Measurements from ENCODE around the gene CYP4V2. TPM values are rescaled to one million over a fixed set of nuclear protein-coding genes. Genes with fewer than 3 reads are reported as not detected.
"Not testable (repeated sequence)": the region's sequence is repeated elsewhere in the genome, so short reads cannot be mapped to it uniquely, and the experiment has no call there.

CYP4V2 gene
- total and polyA plus RNA-seq, 2 experiments from 2014 or later, result 1.5 to 3.1 TPM

GRCh38 chr4:186247062-186247752, 55.8 kb downstream of the CYP4V2 start:
- H3K4me3 ChIP-seq, result peak overlapping the region; percentile 57
- not testable (repeated sequence) for H3K27me3 ChIP-seq (ENCODE audit: insufficient read depth); H2AFZ ChIP-seq; H4K20me1 ChIP-seq (replicated peaks; ENCODE audit: insufficient read depth); H3K4me3 Mint-ChIP-seq; H3K36me3 ChIP-seq (ENCODE audit: insufficient read depth); H3K9me3 Mint-ChIP-seq; H3K9me2 ChIP-seq (ENCODE audit: insufficient read depth); DNase-seq (ENCODE audit: low spot score)
- peak overlapping the region; percentile 98 for H3K27ac ChIP-seq (ENCODE audit: low read depth)
- peaks cover 56% of the 10 kb centered on the region for H3K4me1 Mint-ChIP-seq
- peak; percentile 76 for TF ChIP-seq POLR2AphosphoS5 (IDR thresholded peaks at IDR 0.05; ENCODE audit: low read depth)
- H3K4me1 ChIP-seq (ENCODE audit: insufficient read depth), result peaks cover 31% of the 10 kb centered on the region
- H3K79me2 ChIP-seq (replicated peaks; ENCODE audit: insufficient read depth), result peaks cover 37% of the 10 kb centered on the region
- peaks cover 13% of the 10 kb centered on the region for H3K36me3 Mint-ChIP-seq (ENCODE audit: low read depth)
- peak; percentile 19 for ATAC-seq
- H3F3A ChIP-seq (replicated peaks; ENCODE audit: low read depth), result peaks cover 11% of the 10 kb centered on the region
- peak overlapping the region; percentile 66 for H3K4me2 ChIP-seq
- H3K27ac Mint-ChIP-seq, result peak overlapping the region; percentile 97
- peaks cover 13% of the 10 kb centered on the region for H3K27me3 Mint-ChIP-seq (ENCODE audit: insufficient read depth, low read depth, poor library complexity)

DNA sequence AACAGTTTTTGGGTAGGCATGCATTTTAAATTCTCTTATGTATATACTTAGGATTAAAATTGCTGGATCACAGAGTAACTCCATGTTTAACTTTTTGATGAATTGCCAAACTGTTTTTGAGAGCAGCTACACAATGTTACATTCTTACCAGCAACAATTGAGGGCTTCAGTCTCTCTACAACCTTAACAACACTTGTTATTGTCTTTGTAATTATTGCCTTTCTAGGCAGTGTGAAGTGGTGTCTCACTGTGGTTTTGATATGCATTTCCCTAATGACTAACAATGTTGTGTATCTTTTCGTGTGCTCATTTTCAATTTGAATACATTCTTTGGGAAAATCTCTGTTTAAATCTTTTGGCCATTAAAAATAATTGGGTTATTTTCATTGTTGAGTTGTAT, 57.3 kb downstream of the CYP4V2 start:
- peak overlapping the region; percentile 89 for H3K27ac Mint-ChIP-seq
- H3K4me3 ChIP-seq, result peak overlapping the region; percentile 5; the same call in 1 of the 2 replicates
- H3K4me1 Mint-ChIP-seq, result peaks cover 56% of the 10 kb centered on the region
- DNase-seq (ENCODE audit: low spot score) (peak; percentile 76), ATAC-seq (peak; percentile 68)
- H3K9me3 Mint-ChIP-seq, result peaks cover 2% of the 10 kb centered on the region
- H3K4me1 ChIP-seq (ENCODE audit: insufficient read depth), result peaks cover 24% of the 10 kb centered on the region
- peak overlapping the region; percentile 98 for H3K27ac ChIP-seq (ENCODE audit: low read depth)
- no peaks in the 10 kb centered on the region; the same call in 1 of the 2 replicates for H3K36me3 ChIP-seq (ENCODE audit: insufficient read depth)
- no peaks in the 10 kb centered on the region for H4K20me1 ChIP-seq (replicated peaks; ENCODE audit: insufficient read depth)
- H3K36me3 Mint-ChIP-seq (ENCODE audit: low read depth), result peaks cover 20% of the 10 kb centered on the region
- H3K27me3 Mint-ChIP-seq (ENCODE audit: insufficient read depth, low read depth, poor library complexity), result peaks cover 13% of the 10 kb centered on the region
- TF ChIP-seq CREB1 (CRISPR knock-in tag; IDR thresholded peaks at IDR 0.05; ENCODE audit: low read depth) (peak; percentile 23; the same call in 1 of the 2 replicates), ZNF114 (CRISPR knock-in tag; IDR thresholded peaks at IDR 0.05) (no peak), NANOG (IDR thresholded peaks at IDR 0.05; ENCODE audit: borderline replicate concordance) (peak; percentile 97), EZH2 (IDR thresholded peaks at IDR 0.05; ENCODE audit: low read depth, unreplicated experiment) (no peak), POLR2AphosphoS5 (IDR thresholded peaks at IDR 0.05; ENCODE audit: low read depth) (no peak), JUNB (IDR thresholded peaks at IDR 0.05; ENCODE audit: unreplicated experiment) (no peak), CTCF (conservative IDR thresholded peaks at IDR 0.05; ENCODE audit: low read depth in 2 of 2) (no peak)
- TF ChIP-seq, protein P1, sequence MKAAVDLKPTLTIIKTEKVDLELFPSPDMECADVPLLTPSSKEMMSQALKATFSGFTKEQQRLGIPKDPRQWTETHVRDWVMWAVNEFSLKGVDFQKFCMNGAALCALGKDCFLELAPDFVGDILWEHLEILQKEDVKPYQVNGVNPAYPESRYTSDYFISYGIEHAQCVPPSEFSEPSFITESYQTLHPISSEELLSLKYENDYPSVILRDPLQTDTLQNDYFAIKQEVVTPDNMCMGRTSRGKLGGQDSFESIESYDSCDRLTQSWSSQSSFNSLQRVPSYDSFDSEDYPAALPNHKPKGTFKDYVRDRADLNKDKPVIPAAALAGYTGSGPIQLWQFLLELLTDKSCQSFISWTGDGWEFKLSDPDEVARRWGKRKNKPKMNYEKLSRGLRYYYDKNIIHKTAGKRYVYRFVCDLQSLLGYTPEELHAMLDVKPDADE (IDR thresholded peaks at IDR 0.05), result no peak
- TF ChIP-seq, protein P2, sequence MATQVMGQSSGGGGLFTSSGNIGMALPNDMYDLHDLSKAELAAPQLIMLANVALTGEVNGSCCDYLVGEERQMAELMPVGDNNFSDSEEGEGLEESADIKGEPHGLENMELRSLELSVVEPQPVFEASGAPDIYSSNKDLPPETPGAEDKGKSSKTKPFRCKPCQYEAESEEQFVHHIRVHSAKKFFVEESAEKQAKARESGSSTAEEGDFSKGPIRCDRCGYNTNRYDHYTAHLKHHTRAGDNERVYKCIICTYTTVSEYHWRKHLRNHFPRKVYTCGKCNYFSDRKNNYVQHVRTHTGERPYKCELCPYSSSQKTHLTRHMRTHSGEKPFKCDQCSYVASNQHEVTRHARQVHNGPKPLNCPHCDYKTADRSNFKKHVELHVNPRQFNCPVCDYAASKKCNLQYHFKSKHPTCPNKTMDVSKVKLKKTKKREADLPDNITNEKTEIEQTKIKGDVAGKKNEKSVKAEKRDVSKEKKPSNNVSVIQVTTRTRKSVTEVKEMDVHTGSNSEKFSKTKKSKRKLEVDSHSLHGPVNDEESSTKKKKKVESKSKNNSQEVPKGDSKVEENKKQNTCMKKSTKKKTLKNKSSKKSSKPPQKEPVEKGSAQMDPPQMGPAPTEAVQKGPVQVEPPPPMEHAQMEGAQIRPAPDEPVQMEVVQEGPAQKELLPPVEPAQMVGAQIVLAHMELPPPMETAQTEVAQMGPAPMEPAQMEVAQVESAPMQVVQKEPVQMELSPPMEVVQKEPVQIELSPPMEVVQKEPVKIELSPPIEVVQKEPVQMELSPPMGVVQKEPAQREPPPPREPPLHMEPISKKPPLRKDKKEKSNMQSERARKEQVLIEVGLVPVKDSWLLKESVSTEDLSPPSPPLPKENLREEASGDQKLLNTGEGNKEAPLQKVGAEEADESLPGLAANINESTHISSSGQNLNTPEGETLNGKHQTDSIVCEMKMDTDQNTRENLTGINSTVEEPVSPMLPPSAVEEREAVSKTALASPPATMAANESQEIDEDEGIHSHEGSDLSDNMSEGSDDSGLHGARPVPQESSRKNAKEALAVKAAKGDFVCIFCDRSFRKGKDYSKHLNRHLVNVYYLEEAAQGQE (IDR thresholded peaks at IDR 0.05; ENCODE audit: unreplicated experiment), result no peak
- H3F3A ChIP-seq (replicated peaks; ENCODE audit: low read depth), result peaks cover 3% of the 10 kb centered on the region
- no peaks in the 10 kb centered on the region; the same call in 1 of the 2 replicates for H3K9me2 ChIP-seq (ENCODE audit: insufficient read depth)
- H2AFZ ChIP-seq, result no peak overlapping the region
- H3K4me2 ChIP-seq, result peak overlapping the region; percentile 2
- H3K4me3 Mint-ChIP-seq, result no peak overlapping the region
- H3K27me3 ChIP-seq (ENCODE audit: insufficient read depth), result no peaks in the 10 kb centered on the region
- peaks cover 33% of the 10 kb centered on the region for H3K79me2 ChIP-seq (replicated peaks; ENCODE audit: insufficient read depth)
